Measurements from ENCODE around the gene NOXA1.

The NOXA1 gene

DNA sequence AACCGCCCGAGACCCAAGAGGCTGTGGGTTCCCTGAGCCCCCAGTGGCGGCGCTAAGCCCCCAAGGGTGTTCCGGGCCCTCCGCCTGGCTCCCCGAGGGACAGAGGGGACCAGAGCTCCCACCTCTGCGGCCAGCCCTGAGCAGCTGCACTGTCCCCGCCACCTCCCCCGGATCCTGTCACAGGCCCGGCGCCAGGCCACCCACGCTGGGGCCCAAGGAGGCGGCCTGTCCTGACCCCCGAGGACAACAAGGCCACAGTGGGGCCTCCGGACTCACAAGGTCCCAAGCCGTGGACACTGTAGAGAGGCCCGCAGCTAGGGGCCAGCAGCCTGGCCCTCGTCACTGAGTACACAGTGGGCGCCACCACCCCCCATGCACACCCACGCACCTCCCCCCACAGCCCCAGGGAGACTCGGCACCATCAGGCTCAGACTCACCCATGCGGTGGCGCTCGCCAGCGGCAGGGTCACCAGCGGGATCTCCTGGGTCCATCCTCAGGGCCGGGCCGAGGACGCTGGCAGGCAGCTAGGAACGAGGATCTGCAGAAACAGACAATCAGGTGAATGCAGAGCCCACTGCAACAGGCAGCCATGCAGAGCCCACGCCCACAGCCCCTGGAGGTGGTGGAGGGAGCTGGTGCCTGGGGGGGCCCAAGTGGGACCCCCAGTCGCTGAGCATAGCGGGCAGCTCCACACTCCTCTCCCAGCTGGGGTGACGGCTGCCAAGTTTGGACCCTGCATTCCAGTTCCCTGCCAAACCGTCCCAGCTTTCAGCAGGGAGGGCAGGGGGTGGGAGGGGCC, 28.1 kb upstream of the NOXA1 start:
- peaks cover 3% of the 10 kb centered on the region for H3K36me3 Mint-ChIP-seq (ENCODE audit: low read depth)
- H3K4me3 Mint-ChIP-seq = no peak overlapping the region
- no peaks in the 10 kb centered on the region for H3K9me3 Mint-ChIP-seq
- DNase-seq (no peak), ATAC-seq (no peak)
- H3K4me1 Mint-ChIP-seq = peaks cover 24% of the 10 kb centered on the region
- no peaks in the 10 kb centered on the region for H3K27me3 Mint-ChIP-seq
- no peak overlapping the region for H3K27ac Mint-ChIP-seq

DNA sequence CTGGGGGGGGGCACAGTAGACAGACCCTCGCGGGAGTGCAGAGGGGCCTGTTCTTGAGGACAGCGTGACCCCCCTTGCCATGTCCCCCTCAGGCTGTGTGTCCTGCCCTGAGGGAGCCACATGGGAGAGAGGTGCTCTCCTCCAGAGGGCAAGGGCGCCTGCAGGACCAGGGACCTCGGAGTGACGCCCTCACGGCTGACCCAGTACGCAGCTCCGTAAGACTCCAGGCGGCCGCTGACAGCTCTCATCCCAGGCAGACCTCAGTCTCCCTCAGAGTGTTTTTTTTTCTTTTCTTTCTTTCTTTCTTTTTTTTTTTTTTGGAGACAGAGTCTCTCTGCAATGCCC, 27.6 kb upstream of the NOXA1 start:
- no peak for DNase-seq
- H3K4me1 Mint-ChIP-seq = peaks cover 25% of the 10 kb centered on the region
- H3K27me3 Mint-ChIP-seq = no peaks in the 10 kb centered on the region
- no peak overlapping the region for H3K4me3 Mint-ChIP-seq
- ATAC-seq = no peak
- H3K9me3 Mint-ChIP-seq = no peaks in the 10 kb centered on the region
- peaks cover 4% of the 10 kb centered on the region for H3K36me3 Mint-ChIP-seq (ENCODE audit: low read depth)
- no peak overlapping the region for H3K27ac Mint-ChIP-seq

DNA sequence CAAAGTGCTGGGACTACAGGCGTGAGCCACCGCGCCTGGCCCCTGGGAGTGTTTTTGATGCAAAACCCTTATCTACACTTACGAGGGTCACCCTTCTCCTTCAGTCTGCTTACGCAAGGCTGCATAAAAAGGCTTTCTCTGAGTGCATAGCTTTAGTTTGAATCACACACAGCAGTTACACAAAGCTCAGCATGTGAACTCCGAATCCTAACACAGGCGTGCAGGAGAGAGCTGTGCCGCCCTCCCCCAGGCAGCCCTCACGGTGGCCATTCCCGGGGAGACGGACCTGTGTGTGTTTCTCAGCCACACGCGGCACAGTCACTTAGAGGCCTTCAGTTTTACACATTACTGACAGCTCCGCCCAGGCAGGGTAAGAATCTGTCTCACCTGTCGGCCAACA, 27.0 kb upstream of the NOXA1 start:
- peaks cover 25% of the 10 kb centered on the region for H3K4me1 Mint-ChIP-seq
- H3K4me3 Mint-ChIP-seq = no peak overlapping the region
- ATAC-seq (no peak), DNase-seq (no peak)
- no peaks in the 10 kb centered on the region for H3K27me3 Mint-ChIP-seq
- H3K36me3 Mint-ChIP-seq (ENCODE audit: low read depth) = peaks cover 4% of the 10 kb centered on the region
- no peak overlapping the region for H3K27ac Mint-ChIP-seq
- no peaks in the 10 kb centered on the region for H3K9me3 Mint-ChIP-seq

DNA sequence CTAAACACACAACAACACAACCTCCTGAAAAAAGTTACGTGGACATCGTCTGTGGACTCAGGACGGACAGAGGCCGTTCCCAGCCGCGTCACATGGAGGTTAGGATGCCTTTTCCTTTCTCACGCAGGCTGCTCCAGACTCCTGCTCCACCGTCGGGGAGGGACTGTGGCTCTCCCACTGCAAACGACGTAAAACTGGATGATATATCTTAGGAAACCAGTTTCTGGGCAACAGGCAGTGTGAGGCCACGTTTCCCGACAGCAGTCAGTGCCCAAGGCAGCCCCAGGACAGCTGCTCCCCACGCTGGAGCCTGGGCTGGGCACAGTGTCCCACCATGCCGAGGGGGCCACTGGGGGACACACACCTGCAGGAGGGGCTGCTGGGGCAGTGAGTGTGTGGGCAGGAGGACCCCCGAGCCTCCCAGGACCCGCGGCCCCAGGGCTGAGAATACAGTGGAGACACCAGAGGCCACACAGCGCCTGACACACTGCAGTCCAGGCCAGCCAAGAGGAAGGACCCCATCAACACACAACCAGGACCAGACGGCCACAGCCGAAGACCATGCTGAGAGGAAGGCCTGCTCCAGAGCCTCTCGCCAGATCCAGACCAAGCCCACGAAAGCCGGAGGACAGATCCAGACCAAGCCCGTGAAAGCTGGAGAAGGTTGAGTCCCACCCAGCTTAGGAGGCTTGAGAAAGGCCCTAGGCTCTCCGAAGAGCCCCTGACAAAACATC, 26.4 kb upstream of the NOXA1 start:
- Mint-ChIP-seq H3K9me3 (no peaks in the 10 kb centered on the region), H3K4me3 (no peak overlapping the region), H3K27me3 (no peaks in the 10 kb centered on the region), H3K4me1 (peaks cover 25% of the 10 kb centered on the region), H3K36me3 (ENCODE audit: low read depth) (peaks cover 4% of the 10 kb centered on the region), H3K27ac (peak overlapping the region; percentile 59)
- DNase-seq (no peak), ATAC-seq (no peak)

GRCh38 chr9:137397675-137398423, 25.3 kb upstream of the NOXA1 start:
- no peak overlapping the region for H3K4me3 Mint-ChIP-seq
- ATAC-seq = peak; percentile 95
- DNase-seq = peak; percentile 50
- peaks cover 27% of the 10 kb centered on the region for H3K4me1 Mint-ChIP-seq
- no peaks in the 10 kb centered on the region for H3K27me3 Mint-ChIP-seq
- H3K27ac Mint-ChIP-seq = peak overlapping the region; percentile 59
- no peaks in the 10 kb centered on the region for H3K9me3 Mint-ChIP-seq
- peaks cover 12% of the 10 kb centered on the region for H3K36me3 Mint-ChIP-seq (ENCODE audit: low read depth)

DNA sequence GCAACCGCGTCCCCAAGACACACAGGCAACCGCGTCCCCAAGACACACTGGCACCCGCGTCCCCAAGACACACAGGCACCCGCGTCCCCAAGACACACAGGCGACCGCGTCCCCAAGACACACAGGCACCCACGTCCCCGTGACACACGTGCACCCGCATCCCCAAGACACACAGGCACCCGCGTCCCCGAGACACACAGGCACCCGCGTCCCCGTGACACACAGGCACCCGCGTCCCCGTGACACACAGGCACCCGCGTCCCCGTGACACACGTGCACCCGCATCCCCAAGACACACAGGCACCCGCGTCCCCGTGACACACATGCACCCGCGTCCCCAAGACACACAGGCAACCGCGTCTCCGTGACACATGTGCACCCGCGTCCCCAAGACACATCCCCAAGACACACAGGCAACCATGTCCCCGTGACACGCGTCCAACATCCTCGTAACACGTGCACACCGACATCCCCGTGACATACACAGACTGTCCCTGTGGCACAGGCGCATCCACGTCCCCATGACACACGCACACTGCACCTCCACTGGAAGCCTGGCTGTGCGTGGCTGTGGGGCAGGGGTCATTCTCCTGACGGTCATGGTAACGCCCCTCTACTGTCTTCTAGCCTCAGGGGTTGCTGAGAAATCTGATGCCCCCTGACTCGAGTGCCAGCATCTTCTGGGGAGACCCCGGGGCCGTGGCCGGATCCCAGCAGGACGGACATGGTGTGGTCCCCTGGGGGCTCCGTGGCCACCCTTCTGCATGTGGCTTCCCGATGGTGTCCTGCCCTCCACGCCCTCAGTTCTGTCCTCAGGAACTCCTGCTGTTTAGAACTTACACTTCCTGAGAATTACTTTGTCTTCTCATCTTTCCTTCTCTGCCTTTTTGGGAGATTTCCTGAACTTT, 24.4 kb upstream of the NOXA1 start:
- DNase-seq (no peak), ATAC-seq (no peak)
- Mint-ChIP-seq H3K9me3 (no peaks in the 10 kb centered on the region), H3K36me3 (ENCODE audit: low read depth) (peaks cover 12% of the 10 kb centered on the region), H3K4me3 (no peak overlapping the region), H3K27ac (no peak overlapping the region), H3K27me3 (no peaks in the 10 kb centered on the region), H3K4me1 (peaks cover 27% of the 10 kb centered on the region)

GRCh38 chr9:137402746-137403145, 20.4 kb upstream of the NOXA1 start:
- ATAC-seq (no peak), DNase-seq (no peak)
- Mint-ChIP-seq H3K27ac (no peak overlapping the region), H3K27me3 (peaks cover 2% of the 10 kb centered on the region), H3K36me3 (ENCODE audit: low read depth) (peaks cover 12% of the 10 kb centered on the region), H3K4me1 (peaks cover 24% of the 10 kb centered on the region), H3K9me3 (no peaks in the 10 kb centered on the region), H3K4me3 (no peak overlapping the region)

GRCh38 chr9:137403269-137403668, 19.9 kb upstream of the NOXA1 start:
- Mint-ChIP-seq H3K36me3 (ENCODE audit: low read depth) (peaks cover 12% of the 10 kb centered on the region), H3K9me3 (no peaks in the 10 kb centered on the region), H3K27ac (no peak overlapping the region), H3K4me3 (no peak overlapping the region), H3K4me1 (peaks cover 18% of the 10 kb centered on the region), H3K27me3 (peaks cover 2% of the 10 kb centered on the region)
- DNase-seq = no peak
- no peak for ATAC-seq

DNA sequence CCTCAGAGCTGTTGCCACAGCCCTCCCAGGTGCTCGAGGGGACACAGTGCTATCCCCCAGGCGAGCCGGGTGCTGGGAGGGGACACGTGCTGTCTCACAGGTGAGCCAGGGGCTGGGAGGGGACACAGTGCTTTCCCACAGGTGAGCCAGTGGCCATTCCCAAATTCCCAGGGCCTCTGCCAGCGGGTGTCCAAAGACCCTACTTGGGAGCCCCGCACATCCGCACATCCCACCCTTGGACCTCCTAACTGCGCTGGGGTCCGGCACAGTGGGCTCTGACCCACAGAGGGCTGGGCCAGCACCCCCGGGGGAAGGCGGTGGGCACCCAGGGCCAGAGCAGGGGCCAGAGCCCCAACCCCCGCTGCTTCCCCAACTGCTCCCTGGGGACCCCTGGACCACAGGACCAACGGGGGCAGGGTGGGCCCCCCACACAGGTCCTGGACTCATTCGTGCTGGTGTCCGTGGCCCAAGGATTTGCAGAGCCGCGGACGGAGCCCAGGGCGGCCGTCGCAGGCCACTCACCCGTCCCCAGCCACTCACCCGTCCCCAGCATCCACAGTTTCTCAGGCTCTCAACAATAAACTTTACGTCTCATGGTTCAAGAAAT, 18.1 kb upstream of the NOXA1 start:
- no peaks in the 10 kb centered on the region for H3K9me3 Mint-ChIP-seq
- peaks cover 9% of the 10 kb centered on the region for H3K36me3 Mint-ChIP-seq (ENCODE audit: low read depth)
- H3K4me1 Mint-ChIP-seq = peaks cover 10% of the 10 kb centered on the region
- H3K27me3 Mint-ChIP-seq = peaks cover 2% of the 10 kb centered on the region
- ATAC-seq (no peak), DNase-seq (no peak)
- no peak overlapping the region for H3K27ac Mint-ChIP-seq
- H3K4me3 Mint-ChIP-seq = no peak overlapping the region

GRCh38 chr9:137405677-137406081, 17.5 kb upstream of the NOXA1 start:
- Mint-ChIP-seq H3K4me3 (no peak overlapping the region), H3K36me3 (ENCODE audit: low read depth) (peaks cover 8% of the 10 kb centered on the region), H3K27ac (no peak overlapping the region), H3K4me1 (peaks cover 9% of the 10 kb centered on the region), H3K27me3 (peaks cover 2% of the 10 kb centered on the region), H3K9me3 (no peaks in the 10 kb centered on the region)
- ATAC-seq (no peak), DNase-seq (no peak)

DNA sequence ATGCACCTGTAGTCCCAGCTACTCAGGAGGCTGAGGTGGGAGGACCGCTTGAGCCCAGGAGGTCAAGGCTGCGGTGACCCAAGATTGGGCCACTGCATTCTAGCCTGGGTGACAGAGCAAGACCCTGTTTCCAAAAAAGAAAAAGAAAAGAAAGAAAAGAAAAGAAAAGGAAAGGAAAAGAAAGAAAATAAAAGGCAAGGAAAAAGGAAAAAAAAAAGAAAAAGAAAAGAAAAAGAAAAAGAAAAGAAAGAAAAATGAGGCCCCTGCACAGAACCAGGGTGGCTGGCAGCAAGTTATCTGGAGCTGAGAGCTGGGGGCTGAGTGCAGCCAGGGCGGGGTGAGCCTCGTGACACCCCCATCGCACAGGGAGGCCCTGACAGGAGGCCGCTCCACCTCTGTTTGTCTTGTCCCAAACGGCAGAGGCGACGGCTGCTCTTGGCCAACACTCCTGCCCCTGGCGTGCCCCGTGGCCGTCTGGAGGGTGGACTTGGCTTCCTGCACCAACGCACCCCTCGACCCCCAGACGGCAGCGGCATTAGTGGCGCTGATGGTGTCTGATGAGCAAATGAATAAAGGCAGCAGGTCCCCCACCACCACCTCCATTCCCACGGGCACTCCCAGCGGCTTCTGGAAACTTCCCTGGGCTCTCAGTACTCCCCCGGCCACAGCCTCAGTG, 17.0 kb upstream of the NOXA1 start:
- Mint-ChIP-seq H3K4me1 (peaks cover 9% of the 10 kb centered on the region), H3K27me3 (peaks cover 2% of the 10 kb centered on the region), H3K36me3 (ENCODE audit: low read depth) (peaks cover 8% of the 10 kb centered on the region), H3K27ac (no peak overlapping the region), H3K4me3 (no peak overlapping the region), H3K9me3 (no peaks in the 10 kb centered on the region)
- ATAC-seq (no peak), DNase-seq (no peak)

DNA sequence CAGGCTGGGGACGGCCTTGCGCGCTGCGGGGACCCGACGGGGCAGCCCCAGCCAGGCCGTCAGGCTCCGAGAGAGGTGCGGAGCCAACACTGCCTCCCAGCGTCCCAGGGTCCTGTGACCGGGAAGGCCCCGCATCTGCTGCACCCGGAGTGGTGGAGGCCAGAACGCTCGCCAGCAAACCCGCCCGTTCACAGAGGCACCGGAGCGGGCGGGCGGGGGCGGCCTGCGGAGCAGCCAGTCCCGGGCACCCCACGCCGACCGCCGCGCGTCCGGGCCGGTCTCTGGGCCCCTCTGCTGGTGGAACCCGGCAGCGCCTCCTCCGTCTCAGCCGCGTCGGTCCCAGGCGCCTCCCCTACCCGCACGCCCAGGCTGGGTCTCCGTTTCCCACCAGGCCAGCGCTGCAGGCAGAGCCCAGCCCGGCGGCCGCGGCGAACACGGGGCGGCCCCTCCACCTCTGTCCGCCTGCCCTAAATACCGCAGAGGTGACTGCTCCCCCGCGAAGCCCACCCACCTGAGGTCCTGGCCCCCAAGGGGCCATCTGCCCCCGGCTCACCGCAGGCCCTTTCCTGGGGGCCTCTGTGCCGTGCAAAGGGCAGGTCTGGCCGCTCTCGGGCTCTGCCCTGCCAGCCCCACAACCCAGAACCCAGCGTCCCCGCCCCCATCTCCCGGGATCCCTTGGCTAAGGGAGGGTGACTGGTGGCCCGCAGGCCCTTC, 16.2 kb upstream of the NOXA1 start:
- Mint-ChIP-seq H3K36me3 (ENCODE audit: low read depth) (peaks cover 8% of the 10 kb centered on the region), H3K4me3 (no peak overlapping the region), H3K27ac (no peak overlapping the region), H3K27me3 (peaks cover 2% of the 10 kb centered on the region), H3K4me1 (peaks cover 9% of the 10 kb centered on the region), H3K9me3 (no peaks in the 10 kb centered on the region)
- DNase-seq (peak; percentile 77), ATAC-seq (peak; percentile 80)
